HFFc6 (cell line): Measurements from ENCODE around the gene LINC00237. TPM values are rescaled to one million over a fixed set of nuclear protein-coding genes. Genes with fewer than 3 reads are reported as not detected.
A peak's percentile ranks its signal among the peaks of the same experiment; 100 is the strongest.

Experiments used
- DNase-seq: peaks from one replicate; pipeline ENCODE4 v3.0.0-alpha.2; 2018
- H3K27ac Mint-ChIP-seq: 2 replicates; pipeline ENCODE4 v1.8.0; 2020; ENCODE audit warnings: mild to moderate bottlenecking, mixed read lengths
- H3K27me3 Mint-ChIP-seq: 2 replicates; pipeline ENCODE4 v1.8.0; 2021; ENCODE audit warnings: mild to moderate bottlenecking, moderate library complexity, mixed read lengths; ENCODE audit not compliant: insufficient read depth
- H3K36me3 Mint-ChIP-seq: 2 replicates; pipeline ENCODE4 v1.8.0; 2021; ENCODE audit warnings: low read depth, mixed read lengths
- H3K4me1 Mint-ChIP-seq: 2 replicates; pipeline ENCODE4 v1.8.0; 2020; ENCODE audit warnings: low read depth, mixed read lengths
- H3K4me3 Mint-ChIP-seq: 2 replicates; pipeline ENCODE4 v1.8.0; 2020; ENCODE audit warnings: mild to moderate bottlenecking, moderate library complexity, mixed read lengths
- H3K9me3 Mint-ChIP-seq: 2 replicates; pipeline ENCODE4 v1.8.0; 2020; ENCODE audit warnings: mild to moderate bottlenecking, mixed read lengths
- CTCF ChIP-seq: fragments of 200-600 bp; sonication (generic); IDR thresholded peaks from 2 replicates; pipeline ENCODE4 v1.5.0; 2021; ENCODE audit warnings: antibody characterized with exemption, mild to moderate bottlenecking
- total RNA-seq, 6 experiments: library from RNA; stranded (reverse); fragmentation: NEBNext Ultra II Directional; extraction: Animal tissue kit (Norgen Biotek cat#: 25700); gene quantifications; 2 replicates in 1 of 6; 3 replicates in 5 of 6; pipeline ENCODE4 v1.2.3, GENCODE V29; 2021

LINC00237 gene
- total RNA-seq, 6 experiments from 2014 or later, result not detected

GRCh38 chr20:21105429-21106170 is 558 bp downstream of the LINC00237 start:
- TF ChIP-seq CTCF, result no peak
- H3K9me3 Mint-ChIP-seq, result no peaks in the 10 kb centered on the region; the same call in 1 of the 2 replicates
- H3K27me3 Mint-ChIP-seq, result peaks cover 37% of the 10 kb centered on the region
- H3K36me3 Mint-ChIP-seq, result no peaks in the 10 kb centered on the region
- H3K4me3 Mint-ChIP-seq, result no peak overlapping the region
- DNase-seq, result peak; percentile 5
- peaks cover 4% of the 10 kb centered on the region; the same call in 1 of the 2 replicates for H3K4me1 Mint-ChIP-seq
- no peak overlapping the region for H3K27ac Mint-ChIP-seq

GRCh38 chr20:21104921-21105320 is 1.2 kb downstream of the LINC00237 start:
- no peak overlapping the region for H3K27ac Mint-ChIP-seq

GRCh38 chr20:21104466-21104761 is 1.7 kb downstream of the LINC00237 start:
- TF ChIP-seq CTCF, result no peak
- DNase-seq, result no peak
- Mint-ChIP-seq H3K4me1 (peaks cover 7% of the 10 kb centered on the region; the same call in 1 of the 2 replicates), H3K27ac (no peak overlapping the region), H3K4me3 (no peak overlapping the region), H3K9me3 (no peaks in the 10 kb centered on the region; the same call in 1 of the 2 replicates), H3K36me3 (no peaks in the 10 kb centered on the region), H3K27me3 (peaks cover 49% of the 10 kb centered on the region)

More at GRCh38 chr20:21104921-21105320, 1.2 kb downstream of the LINC00237 start:
- Mint-ChIP-seq H3K27me3 (peaks cover 44% of the 10 kb centered on the region), H3K36me3 (no peaks in the 10 kb centered on the region), H3K4me3 (no peak overlapping the region), H3K4me1 (peaks cover 7% of the 10 kb centered on the region; the same call in 1 of the 2 replicates), H3K9me3 (no peaks in the 10 kb centered on the region; the same call in 1 of the 2 replicates)
- DNase-seq, result no peak
- TF ChIP-seq CTCF, result no peak

GRCh38 chr20:21103582-21104465 is 2.3 kb downstream of the LINC00237 start:
- H3K4me1 Mint-ChIP-seq, result peaks cover 7% of the 10 kb centered on the region; the same call in 1 of the 2 replicates
- no peak overlapping the region for H3K4me3 Mint-ChIP-seq
- H3K27ac Mint-ChIP-seq, result no peak overlapping the region
- H3K36me3 Mint-ChIP-seq, result no peaks in the 10 kb centered on the region
- no peak for TF ChIP-seq CTCF
- no peak for DNase-seq
- H3K27me3 Mint-ChIP-seq, result peaks cover 54% of the 10 kb centered on the region
- no peaks in the 10 kb centered on the region; the same call in 1 of the 2 replicates for H3K9me3 Mint-ChIP-seq

GRCh38 chr20:21102603-21103311 is 3.4 kb downstream of the LINC00237 start:
- Mint-ChIP-seq H3K27me3 (peaks cover 53% of the 10 kb centered on the region), H3K27ac (no peak overlapping the region)
- DNase-seq, result no peak

More at GRCh38 chr20:21102603-21103311, 3.4 kb downstream of the LINC00237 start:
- Mint-ChIP-seq H3K36me3 (no peaks in the 10 kb centered on the region), H3K4me3 (no peak overlapping the region), H3K4me1 (peaks cover 7% of the 10 kb centered on the region; the same call in 1 of the 2 replicates), H3K9me3 (no peaks in the 10 kb centered on the region; the same call in 1 of the 2 replicates)
- no peak for TF ChIP-seq CTCF
